22Rv1 (cell line): ENCODE data around the gene MED29.

Source experiments
- CTCF ChIP-seq: fragments of 450-650 bp; IDR thresholded peaks from 2 replicates; pipeline ENCODE4 v1.5.1; 2017; ENCODE audit warnings: mild to moderate bottlenecking
- ZFX ChIP-seq: fragments of 450-650 bp; IDR thresholded peaks from 2 replicates; pipeline ENCODE4 v1.6.1; 2017; ENCODE audit warnings: antibody characterized with exemption, borderline replicate concordance

GRCh38 chr19:39410831-39411080 is 19.6 kb downstream of the MED29 start:
- TF ChIP-seq CTCF (no peak), ZFX (no peak)
